ENCODE data around the gene RUNX2.

The RUNX2 gene

DNA sequence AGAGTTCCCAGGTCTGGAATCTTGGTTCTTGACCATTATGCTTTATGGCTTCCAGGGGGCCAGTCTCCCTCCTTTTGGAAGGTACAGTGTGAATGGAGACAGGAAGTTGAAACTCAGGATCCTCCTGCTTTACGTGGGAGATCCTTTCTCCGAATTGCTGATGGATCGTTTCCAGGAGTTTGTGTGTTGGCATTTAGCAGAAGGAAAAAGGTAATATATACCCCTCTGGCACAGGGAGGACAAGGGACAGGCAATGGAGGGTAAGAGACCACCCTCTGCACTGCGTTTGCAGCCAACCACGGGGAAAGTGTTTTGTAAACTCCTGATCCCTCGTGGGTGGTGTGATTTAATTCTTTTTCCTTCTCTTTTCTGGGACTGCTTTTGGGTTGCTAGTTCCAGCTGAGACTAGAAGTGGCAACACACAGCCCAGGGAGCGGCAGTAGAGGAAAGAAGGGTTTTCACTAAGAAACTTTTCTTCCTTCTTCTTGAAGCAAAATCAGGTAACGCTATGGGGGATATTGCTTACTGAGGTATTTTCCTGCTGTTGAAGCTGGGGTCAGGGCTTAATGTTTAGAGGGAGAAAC lies 307.2 kb downstream of the RUNX2 start:
- TF ChIP-seq, protein P1, sequence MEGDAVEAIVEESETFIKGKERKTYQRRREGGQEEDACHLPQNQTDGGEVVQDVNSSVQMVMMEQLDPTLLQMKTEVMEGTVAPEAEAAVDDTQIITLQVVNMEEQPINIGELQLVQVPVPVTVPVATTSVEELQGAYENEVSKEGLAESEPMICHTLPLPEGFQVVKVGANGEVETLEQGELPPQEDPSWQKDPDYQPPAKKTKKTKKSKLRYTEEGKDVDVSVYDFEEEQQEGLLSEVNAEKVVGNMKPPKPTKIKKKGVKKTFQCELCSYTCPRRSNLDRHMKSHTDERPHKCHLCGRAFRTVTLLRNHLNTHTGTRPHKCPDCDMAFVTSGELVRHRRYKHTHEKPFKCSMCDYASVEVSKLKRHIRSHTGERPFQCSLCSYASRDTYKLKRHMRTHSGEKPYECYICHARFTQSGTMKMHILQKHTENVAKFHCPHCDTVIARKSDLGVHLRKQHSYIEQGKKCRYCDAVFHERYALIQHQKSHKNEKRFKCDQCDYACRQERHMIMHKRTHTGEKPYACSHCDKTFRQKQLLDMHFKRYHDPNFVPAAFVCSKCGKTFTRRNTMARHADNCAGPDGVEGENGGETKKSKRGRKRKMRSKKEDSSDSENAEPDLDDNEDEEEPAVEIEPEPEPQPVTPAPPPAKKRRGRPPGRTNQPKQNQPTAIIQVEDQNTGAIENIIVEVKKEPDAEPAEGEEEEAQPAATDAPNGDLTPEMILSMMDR (IDR thresholded peaks at IDR 0.05; ENCODE audit: low read depth, low read length): no peak
- no peak for DNase-seq (ENCODE audit: extremely low read depth, low read depth)

DNA sequence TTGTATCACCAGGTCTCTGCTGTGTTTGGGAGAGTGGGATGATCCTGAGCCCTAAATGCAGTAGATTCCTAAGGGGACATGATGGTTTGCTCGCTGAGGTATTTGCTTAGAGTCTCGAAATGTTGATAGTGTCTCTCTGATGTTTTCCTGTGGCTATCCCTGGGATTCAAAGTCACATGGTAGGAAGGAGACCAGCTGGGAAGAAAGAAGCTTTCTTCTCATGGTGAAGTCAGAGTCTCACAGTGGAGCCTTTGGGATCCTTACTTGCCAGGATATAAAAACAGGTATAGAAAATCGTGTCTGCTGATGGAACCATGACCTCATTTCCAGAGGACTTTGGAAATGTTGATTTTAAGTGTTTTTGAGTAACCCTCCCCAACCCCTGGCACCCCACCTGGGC lies 308.9 kb downstream of the RUNX2 start:
- TF ChIP-seq, protein P1 (IDR thresholded peaks at IDR 0.05; ENCODE audit: low read depth, low read length): no peak
- no peak for DNase-seq (ENCODE audit: extremely low read depth, low read depth)

DNA sequence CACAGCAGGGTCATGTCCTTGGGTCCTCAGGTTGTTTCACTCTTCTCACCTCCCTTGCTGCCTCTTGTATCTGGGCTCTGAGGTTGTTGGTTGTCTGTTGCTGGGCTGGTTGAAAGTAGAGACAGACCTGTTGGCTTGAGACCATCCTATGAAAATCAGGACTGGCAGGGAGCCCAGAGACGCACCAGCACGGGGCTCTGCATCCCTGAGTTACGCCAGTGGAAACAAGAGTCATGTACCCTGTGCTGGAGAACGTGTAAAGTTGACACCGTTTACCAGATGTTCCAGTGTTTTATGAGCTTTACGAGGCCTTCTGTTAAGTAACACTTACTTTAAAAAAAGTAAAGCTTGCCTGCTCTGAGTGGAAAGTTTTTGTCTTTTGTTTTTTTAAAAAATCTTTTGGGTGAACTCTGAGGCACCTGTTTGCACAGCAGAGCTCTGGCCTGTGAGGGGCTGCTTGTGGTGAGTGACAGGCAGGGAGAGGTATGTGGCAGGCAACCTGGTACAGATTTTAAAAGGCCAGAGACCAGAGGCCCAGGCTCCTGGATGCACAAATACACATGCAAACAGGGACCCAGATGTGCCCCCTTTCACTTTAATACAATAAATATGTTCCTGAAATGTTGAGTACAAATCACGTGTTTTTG lies 309.6 kb downstream of the RUNX2 start:
- TF ChIP-seq, protein P1 (IDR thresholded peaks at IDR 0.05; ENCODE audit: low read depth, low read length): no peak
- DNase-seq (ENCODE audit: extremely low read depth, low read depth): no peak

DNA sequence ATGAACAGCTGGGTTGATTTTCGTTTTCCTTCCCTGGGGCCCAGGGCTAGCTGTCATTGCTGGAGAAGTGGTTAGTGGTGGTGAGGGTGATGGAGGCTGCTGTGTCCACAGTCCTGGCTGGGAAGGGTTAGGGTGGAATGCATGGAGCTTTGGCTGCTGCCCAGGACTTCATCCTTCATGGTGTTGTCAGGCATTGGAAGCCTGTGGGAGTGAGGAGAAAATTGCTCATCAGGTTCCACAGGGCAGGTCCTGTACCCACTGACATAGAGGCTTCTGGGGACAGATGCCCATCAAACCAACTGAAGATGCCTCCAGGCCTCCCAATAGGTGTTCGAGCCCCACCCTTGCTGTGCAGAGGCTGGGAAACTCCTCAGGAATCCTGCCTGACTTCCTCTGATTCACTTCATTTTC lies 312.0 kb downstream of the RUNX2 start:
- no peak for DNase-seq (ENCODE audit: extremely low read depth, low read depth)
- TF ChIP-seq, protein P1 (IDR thresholded peaks at IDR 0.05; ENCODE audit: low read depth, low read length): no peak

DNA sequence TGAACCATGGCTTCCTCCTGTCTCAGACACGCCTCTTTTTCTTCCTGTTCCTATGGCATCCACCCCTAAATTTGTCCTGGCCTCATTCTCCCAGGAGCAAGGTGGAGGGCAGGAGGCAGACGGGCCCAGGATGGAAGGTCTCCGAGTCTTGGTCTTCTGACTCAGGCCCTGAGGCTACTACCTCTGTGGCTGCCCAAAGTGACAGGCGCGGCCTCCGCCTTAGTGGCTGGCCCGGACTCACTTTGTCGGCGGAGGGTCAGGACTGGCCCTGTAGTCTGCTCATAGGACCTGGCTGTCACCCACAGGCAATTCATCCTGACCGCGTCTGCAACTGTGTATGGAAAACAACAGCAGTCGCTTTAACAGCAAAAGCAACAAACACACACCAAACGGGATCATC lies 312.7 kb downstream of the RUNX2 start:
- DNase-seq (ENCODE audit: extremely low read depth, low read depth): no peak
- TF ChIP-seq, protein P1 (IDR thresholded peaks at IDR 0.05; ENCODE audit: low read depth, low read length): no peak

DNA sequence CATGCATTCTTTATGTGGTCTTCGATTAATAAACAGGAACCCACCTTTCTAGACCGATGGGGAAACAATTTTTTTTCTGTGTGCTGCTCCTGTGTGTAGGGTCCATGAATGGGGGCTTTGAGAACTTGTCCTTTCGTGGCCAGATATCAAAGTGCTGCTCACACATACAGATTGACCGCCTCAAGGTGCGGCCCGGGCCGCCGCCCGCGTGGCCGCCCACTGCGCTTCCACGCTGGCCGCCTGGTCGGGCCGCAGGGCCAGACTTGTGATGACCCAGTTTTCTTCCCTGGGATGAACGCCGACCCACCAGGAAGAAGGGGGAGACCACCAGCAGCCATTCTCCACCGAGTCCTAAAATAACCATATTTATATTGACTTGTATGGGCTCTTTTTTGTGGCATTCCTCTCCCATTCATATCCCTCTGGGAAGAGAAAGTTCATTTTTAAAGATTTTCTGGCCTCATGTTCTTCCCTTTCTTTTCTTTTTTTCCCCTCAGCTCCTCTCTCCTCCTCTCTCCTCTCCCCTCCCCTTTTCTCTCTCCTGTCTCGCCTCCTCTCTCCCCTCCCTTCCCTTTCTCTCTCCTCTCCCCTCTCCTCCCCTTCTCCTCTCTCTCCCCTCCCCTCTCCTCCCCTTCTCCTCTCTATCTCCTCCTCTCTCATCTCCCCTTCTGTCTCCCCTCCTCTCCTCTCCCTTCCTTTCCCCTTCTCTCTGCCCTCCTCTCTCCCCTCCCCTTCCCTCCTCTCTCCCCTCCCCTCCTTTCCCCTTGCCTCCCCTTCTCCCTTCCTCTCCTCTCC lies 314.4 kb downstream of the RUNX2 start:
- TF ChIP-seq, protein P1 (IDR thresholded peaks at IDR 0.05; ENCODE audit: low read depth, low read length): no peak
- DNase-seq (ENCODE audit: extremely low read depth, low read depth): no peak

DNA sequence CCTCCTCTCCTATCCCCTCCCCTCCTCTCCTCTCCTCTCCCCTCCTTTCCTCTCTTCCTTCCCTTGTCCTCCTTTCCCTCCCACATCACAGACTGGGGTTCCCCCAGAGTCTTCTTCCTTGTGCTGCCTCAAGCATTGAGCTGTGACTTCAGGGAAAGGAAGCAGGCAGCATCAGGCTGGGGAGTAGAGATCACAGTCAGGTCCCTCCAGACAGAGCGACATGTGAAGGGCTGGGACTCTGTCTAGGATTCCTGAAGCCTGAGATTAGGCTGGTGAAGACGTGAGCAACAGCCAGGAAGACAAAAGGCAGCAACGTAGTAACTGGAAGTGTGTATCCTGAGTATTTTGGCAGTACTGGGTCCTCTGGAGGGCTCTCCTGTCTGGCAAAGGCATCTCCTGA lies 315.0 kb downstream of the RUNX2 start:
- TF ChIP-seq, protein P1 (IDR thresholded peaks at IDR 0.05; ENCODE audit: low read depth, low read length): no peak
- no peak for DNase-seq (ENCODE audit: extremely low read depth, low read depth)
